H1 (cell line): ENCODE results near the gene WDR37. TPM values are rescaled to one million over a fixed set of nuclear protein-coding genes. Genes with fewer than 3 reads are reported as not detected.

Experiments
- BCL11A ChIP-seq, 2 experiments: IDR thresholded peaks; one replicate each; pipeline ENCODE4 v1.6.1; 2011; ENCODE audit warnings: low read depth in 2 of 2, low read length in 2 of 2, mild to moderate bottlenecking in 2 of 2
- CBX8 ChIP-seq: fragments of 300-800, 300-1000 bp; sonication (generic); IDR thresholded peaks from 2 replicates; pipeline ENCODE4 v1.7.1; 2016; ENCODE audit warnings: low read depth, low read length, borderline replicate concordance
- CHD7 ChIP-seq: fragments of 300-600 bp; sonication (generic); IDR thresholded peaks from 2 replicates; pipeline ENCODE4 v1.7.1; 2012; ENCODE audit warnings: low read length, moderate library complexity, mild to moderate bottlenecking, inconsistent platforms; ENCODE audit not compliant: insufficient replicate concordance
- GTF2F1 ChIP-seq: IDR thresholded peaks from 2 replicates; pipeline ENCODE4 v1.6.1; 2012; ENCODE audit warnings: low read depth, low read length, improper control_type of control experiment, borderline replicate concordance
- HDAC6 ChIP-seq: IDR thresholded peaks from one replicate; pipeline ENCODE4 v1.7.1; 2012; ENCODE audit warnings: low read depth, mild to moderate bottlenecking, inconsistent platforms, low read length, moderate library complexity
- RAD21 ChIP-seq, 2 experiments: IDR thresholded peaks in 1 of 2; conservative IDR thresholded peaks in 1 of 2; 2 replicates each; pipeline ENCODE4 v1.6.1; 2011; ENCODE audit warnings: low read depth in 2 of 2, low read length in 2 of 2, improper control_type of control experiment in 1 of 2, inconsistent platforms in 1 of 2, mild to moderate bottlenecking in 1 of 2, moderate library complexity in 1 of 2
- polyA plus RNA-seq, 7 experiments: library from polyadenylated mRNA; depleted of rRNA in 3 of 7; stranded (reverse) in 5 of 7; unstranded in 2 of 7; fragments of >200 nt in 5 of 7; fragments of 200-250 nt in 2 of 7; gene quantifications; 1 replicate in 5 of 7; 2 replicates in 1 of 7; 4 replicates in 1 of 7; pipeline versions ENCODE4 v1.2.1 to v1.2.3, GENCODE V29; 2011 to 2013; ENCODE audit warnings: missing spikeins in 2 of 7, mixed read lengths in 2 of 7
- total RNA-seq: library from RNA; stranded (reverse); fragmentation: NEBNext Ultra II Directional; extraction: Animal tissue kit (Norgen Biotek cat#: 25700); gene quantifications from 2 replicates; pipeline ENCODE4 v1.2.1, GENCODE V29; 2021

Gene WDR37
- total and polyA plus RNA-seq, 2 of the 8 experiments (the other 6 are each of a cell fraction or from before 2014, with no cell fraction given) = 9.6 to 12.0 TPM

- TF ChIP-seq CBX8 (no peak), HDAC6 (no peak), BCL11A (IDR thresholded peaks at IDR 0.05; ENCODE audit: low read depth in 2 of 2, low read length in 2 of 2) (no peak), GTF2F1 (no peak), RAD21 (IDR thresholded peaks at IDR 0.05 in 1 of 2, conservative IDR thresholded peaks at IDR 0.05 in 1 of 2; ENCODE audit: low read depth in 2 of 2, low read length in 2 of 2) (no peak), CHD7 (no peak)
- TF ChIP-seq, all 59 proteins: peak for 0
Measured at GRCh38 chr10:1110674-1111119, 54.5 kb downstream of the WDR37 start (continued).
